ENCODE measurements around the gene WDR88. TPM values are rescaled to one million over a fixed set of nuclear protein-coding genes. Genes with fewer than 3 reads are reported as not detected.
"Not testable (repeated sequence)": the region's sequence is repeated elsewhere in the genome, so short reads cannot be mapped to it uniquely, and the experiment has no call there.

Gene WDR88
- total RNA-seq, 2 donors from 2014 or later, result not detected

- H3K27me3 ChIP-seq (replicated peaks; ENCODE audit: insufficient read depth), result no peaks in the 10 kb centered on the region
- no peak overlapping the region for H3K4me3 ChIP-seq
- no peaks in the 10 kb centered on the region for H3K9me3 ChIP-seq
- no peaks in the 10 kb centered on the region for H3K4me1 ChIP-seq (ENCODE audit: control insufficient read depth in 1 of 2, low read depth in 2 of 2)
- no peak for TF ChIP-seq CTCF (IDR thresholded peaks at IDR 0.05)
- no peaks in the 10 kb centered on the region for H3K36me3 ChIP-seq
- DNase-seq (ENCODE audit: low spot score) (no peak), ATAC-seq (ENCODE audit: insufficient number of reproducible peaks, low FRiP score, low read depth) (no peak)
- H3K27ac ChIP-seq, result no peak overlapping the region
Measured at GRCh38 chr19:33159149-33159548, 27.2 kb downstream of the WDR88 start.

GRCh38 chr19:33159893-33160292, 28.0 kb downstream of the WDR88 start:
- H3K27ac ChIP-seq, result no peak overlapping the region
- no peak for ATAC-seq (ENCODE audit: insufficient number of reproducible peaks, low FRiP score, low read depth)
- H3K4me1 ChIP-seq (ENCODE audit: control insufficient read depth in 1 of 2, low read depth in 2 of 2), result no peaks in the 10 kb centered on the region
- H3K4me3 ChIP-seq, result no peak overlapping the region
- H3K36me3 ChIP-seq, result no peaks in the 10 kb centered on the region
- no peaks in the 10 kb centered on the region for H3K9me3 ChIP-seq
- no peaks in the 10 kb centered on the region for H3K27me3 ChIP-seq (replicated peaks; ENCODE audit: insufficient read depth)
- no peak for TF ChIP-seq CTCF (IDR thresholded peaks at IDR 0.05)
- no peak for DNase-seq (ENCODE audit: low spot score)

GRCh38 chr19:33161201-33161600, 29.3 kb downstream of the WDR88 start:
- DNase-seq (ENCODE audit: low spot score), result no peak
- Histone ChIP-seq H3K27me3 (replicated peaks; ENCODE audit: insufficient read depth) (no peaks in the 10 kb centered on the region), H3K36me3 (no peaks in the 10 kb centered on the region), H3K4me3 (no peak overlapping the region), H3K27ac (no peak overlapping the region), H3K4me1 (ENCODE audit: control insufficient read depth in 1 of 2, low read depth in 2 of 2) (no peaks in the 10 kb centered on the region), H3K9me3 (no peaks in the 10 kb centered on the region)
- ATAC-seq (ENCODE audit: insufficient number of reproducible peaks, low FRiP score, low read depth), result no peak
- no peak for TF ChIP-seq CTCF (IDR thresholded peaks at IDR 0.05)

- no peaks in the 10 kb centered on the region for H3K9me3 ChIP-seq
Measured at GRCh38 chr19:33163481-33163880, 31.6 kb downstream of the WDR88 start.

GRCh38 chr19:33166037-33166436, 34.1 kb downstream of the WDR88 start:
- not testable (repeated sequence) for H3K9me3 ChIP-seq; H3K27me3 ChIP-seq (replicated peaks; ENCODE audit: insufficient read depth); DNase-seq (ENCODE audit: low spot score); H3K27ac ChIP-seq; H3K36me3 ChIP-seq; H3K4me3 ChIP-seq; ATAC-seq (ENCODE audit: insufficient number of reproducible peaks, low FRiP score, low read depth); H3K4me1 ChIP-seq (ENCODE audit: control insufficient read depth in 1 of 2, low read depth in 2 of 2)

More at GRCh38 chr19:33163481-33163880, 31.6 kb downstream of the WDR88 start:
- Histone ChIP-seq H3K27me3 (replicated peaks; ENCODE audit: insufficient read depth) (no peaks in the 10 kb centered on the region), H3K4me3 (no peak overlapping the region), H3K27ac (no peak overlapping the region), H3K36me3 (no peaks in the 10 kb centered on the region), H3K4me1 (ENCODE audit: control insufficient read depth in 1 of 2, low read depth in 2 of 2) (no peaks in the 10 kb centered on the region)
- no peak for DNase-seq (ENCODE audit: low spot score)
- no peak for TF ChIP-seq CTCF (IDR thresholded peaks at IDR 0.05)
- no peak for ATAC-seq (ENCODE audit: insufficient number of reproducible peaks, low FRiP score, low read depth)

- H3K4me3 ChIP-seq, result no peak overlapping the region
- H3K36me3 ChIP-seq, result no peaks in the 10 kb centered on the region
- no peak overlapping the region for H3K27ac ChIP-seq
- TF ChIP-seq CTCF (IDR thresholded peaks at IDR 0.05), result no peak
- no peak for ATAC-seq (ENCODE audit: insufficient number of reproducible peaks, low FRiP score, low read depth)
- no peaks in the 10 kb centered on the region for H3K4me1 ChIP-seq (ENCODE audit: control insufficient read depth in 1 of 2, low read depth in 2 of 2)
- H3K27me3 ChIP-seq (replicated peaks; ENCODE audit: insufficient read depth), result no peaks in the 10 kb centered on the region
- no peaks in the 10 kb centered on the region for H3K9me3 ChIP-seq
- DNase-seq (ENCODE audit: low spot score), result no peak
Measured at GRCh38 chr19:33167438-33167837, 35.5 kb downstream of the WDR88 start.
